GM12872 (cell line): ENCODE data around the gene APOBEC3H.

Source experiments
- CTCF ChIP-seq: IDR thresholded peaks from 3 replicates; pipeline ENCODE4 v1.5.1; 2011; ENCODE audit warnings: low read depth, mild to moderate bottlenecking, low read length, moderate library complexity; ENCODE audit not compliant: insufficient read depth

Gene APOBEC3H

GRCh38 chr22:39078329-39078728 lies 18.7 kb upstream of the APOBEC3H start:
- TF ChIP-seq CTCF, result no peak

GRCh38 chr22:39080052-39080762 lies 16.8 kb upstream of the APOBEC3H start:
- TF ChIP-seq CTCF, result no peak

- TF ChIP-seq CTCF, result no peak
Measured at GRCh38 chr22:39081016-39081415, 16.0 kb upstream of the APOBEC3H start.

DNA sequence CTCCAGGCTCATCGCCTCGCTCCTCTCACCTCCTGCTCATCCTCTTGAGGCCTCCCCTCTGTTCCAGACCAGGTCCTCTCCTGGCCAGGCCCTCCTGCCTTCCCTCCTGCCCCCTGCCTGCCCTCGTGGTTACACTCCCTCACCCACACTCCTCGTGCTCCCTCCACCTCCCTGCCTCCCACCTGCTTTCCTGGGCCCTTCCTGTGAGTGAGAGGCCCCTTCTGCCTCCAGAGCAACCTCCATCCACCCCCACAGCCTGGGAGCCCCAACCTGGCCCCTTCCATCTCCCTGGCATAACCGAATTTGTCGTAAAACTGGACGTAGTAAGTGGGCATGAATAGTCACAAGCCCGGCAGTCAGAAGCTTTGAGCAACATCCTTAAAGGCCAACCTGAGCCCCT lies 15.4 kb upstream of the APOBEC3H start:
- no peak for TF ChIP-seq CTCF

GRCh38 chr22:39083212-39084165 lies 13.6 kb upstream of the APOBEC3H start:
- no peak for TF ChIP-seq CTCF

DNA sequence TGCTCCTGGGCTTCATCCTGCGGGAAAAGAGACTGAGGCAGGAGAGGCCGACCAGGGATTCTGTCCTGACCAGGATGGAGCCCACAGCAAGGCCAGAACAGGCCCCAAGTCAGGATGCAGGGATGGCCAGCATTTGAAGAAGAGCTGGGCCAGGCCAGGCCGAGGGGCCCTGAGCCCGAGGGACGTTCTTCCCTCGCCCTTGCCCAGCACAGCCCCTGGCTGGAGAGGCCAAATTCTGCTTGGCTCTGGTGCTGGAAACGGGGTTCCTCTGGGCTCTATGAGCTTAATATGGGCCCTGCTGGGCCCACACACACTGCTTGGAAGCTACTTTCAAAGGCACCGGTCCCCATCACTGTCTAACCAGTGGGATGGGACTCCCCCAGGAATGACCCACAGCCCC lies 12.4 kb upstream of the APOBEC3H start:
- TF ChIP-seq CTCF, result no peak

DNA sequence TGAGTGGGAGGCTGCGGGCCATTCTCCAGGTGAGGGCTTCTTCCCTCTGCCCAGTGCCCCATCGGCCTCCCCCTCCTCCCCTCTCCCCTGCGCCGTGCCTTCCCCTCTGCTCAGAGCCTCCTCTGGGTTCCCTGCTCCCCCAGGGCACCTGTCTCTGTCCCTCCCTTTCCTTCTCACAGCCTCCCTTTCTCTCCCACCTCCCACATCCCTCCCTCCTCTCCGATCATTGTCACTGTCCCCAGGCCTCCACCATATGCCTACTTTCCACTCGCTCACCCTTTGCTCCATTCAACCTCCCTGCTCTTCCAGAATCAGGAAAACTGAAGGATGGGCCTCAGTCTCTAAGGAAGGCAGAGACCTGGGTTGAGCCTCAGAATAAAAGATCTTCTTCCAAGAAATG lies 9.9 kb upstream of the APOBEC3H start:
- no peak for TF ChIP-seq CTCF
